SU-DHL-6 (cell line): ENCODE results near the gene NTN5.

Experiments
- EZH2phosphoT487 ChIP-seq: fragments of 200-600 bp; sonication (generic), shearing (Covaris generic); conservative IDR thresholded peaks from 2 replicates; pipeline ENCODE4 v1.6.1; 2018; ENCODE audit warnings: mild to moderate bottlenecking, antibody characterized with exemption, low read length, moderate library complexity, mixed read lengths
- TF ChIP-seq, protein P1 (sequence below): fragments of 200-600 bp; sonication (generic); IDR thresholded peaks from one replicate; pipeline ENCODE4 v1.5.1; 2017; ENCODE audit warnings: antibody characterized with exemption, mild to moderate bottlenecking, low read length, moderate library complexity; ENCODE audit not compliant: insufficient read depth, poor library complexity, severe bottlenecking

- TF ChIP-seq EZH2phosphoT487 = no peak
- TF ChIP-seq, protein P1, sequence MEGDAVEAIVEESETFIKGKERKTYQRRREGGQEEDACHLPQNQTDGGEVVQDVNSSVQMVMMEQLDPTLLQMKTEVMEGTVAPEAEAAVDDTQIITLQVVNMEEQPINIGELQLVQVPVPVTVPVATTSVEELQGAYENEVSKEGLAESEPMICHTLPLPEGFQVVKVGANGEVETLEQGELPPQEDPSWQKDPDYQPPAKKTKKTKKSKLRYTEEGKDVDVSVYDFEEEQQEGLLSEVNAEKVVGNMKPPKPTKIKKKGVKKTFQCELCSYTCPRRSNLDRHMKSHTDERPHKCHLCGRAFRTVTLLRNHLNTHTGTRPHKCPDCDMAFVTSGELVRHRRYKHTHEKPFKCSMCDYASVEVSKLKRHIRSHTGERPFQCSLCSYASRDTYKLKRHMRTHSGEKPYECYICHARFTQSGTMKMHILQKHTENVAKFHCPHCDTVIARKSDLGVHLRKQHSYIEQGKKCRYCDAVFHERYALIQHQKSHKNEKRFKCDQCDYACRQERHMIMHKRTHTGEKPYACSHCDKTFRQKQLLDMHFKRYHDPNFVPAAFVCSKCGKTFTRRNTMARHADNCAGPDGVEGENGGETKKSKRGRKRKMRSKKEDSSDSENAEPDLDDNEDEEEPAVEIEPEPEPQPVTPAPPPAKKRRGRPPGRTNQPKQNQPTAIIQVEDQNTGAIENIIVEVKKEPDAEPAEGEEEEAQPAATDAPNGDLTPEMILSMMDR = no peak
These were observed 58.2 kb downstream of the NTN5 start, which contains the start of gene FAM83E for GRCh38 chr19:48614436-48615230.
